ENCODE results near the gene HLA-DOA.

Gene HLA-DOA

GRCh38 chr6:33017018-33017417 is 7.6 kb upstream of the HLA-DOA start:
- DNase-seq (ENCODE audit: low read depth), result no peak

DNA sequence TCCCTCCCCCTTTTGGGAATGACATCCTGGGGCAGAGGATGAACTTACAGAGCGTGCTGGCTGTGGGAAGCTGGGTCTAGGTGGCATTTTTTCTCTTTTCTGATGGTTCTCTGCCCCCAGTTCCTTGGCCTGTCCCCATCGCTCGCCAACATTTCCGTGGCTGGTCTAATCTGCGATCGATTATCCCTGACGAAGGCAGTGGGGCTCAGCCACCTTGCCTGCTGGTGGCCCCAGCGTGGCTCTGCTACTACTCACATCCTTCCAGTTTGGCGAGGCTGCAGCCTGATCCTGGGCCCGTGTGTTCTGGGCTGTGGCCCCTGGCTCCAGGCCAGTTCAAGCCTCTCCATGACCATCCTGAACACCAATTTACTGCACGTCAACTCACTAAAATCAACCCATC is 6.4 kb upstream of the HLA-DOA start:
- DNase-seq (ENCODE audit: low read depth), result no peak

DNA sequence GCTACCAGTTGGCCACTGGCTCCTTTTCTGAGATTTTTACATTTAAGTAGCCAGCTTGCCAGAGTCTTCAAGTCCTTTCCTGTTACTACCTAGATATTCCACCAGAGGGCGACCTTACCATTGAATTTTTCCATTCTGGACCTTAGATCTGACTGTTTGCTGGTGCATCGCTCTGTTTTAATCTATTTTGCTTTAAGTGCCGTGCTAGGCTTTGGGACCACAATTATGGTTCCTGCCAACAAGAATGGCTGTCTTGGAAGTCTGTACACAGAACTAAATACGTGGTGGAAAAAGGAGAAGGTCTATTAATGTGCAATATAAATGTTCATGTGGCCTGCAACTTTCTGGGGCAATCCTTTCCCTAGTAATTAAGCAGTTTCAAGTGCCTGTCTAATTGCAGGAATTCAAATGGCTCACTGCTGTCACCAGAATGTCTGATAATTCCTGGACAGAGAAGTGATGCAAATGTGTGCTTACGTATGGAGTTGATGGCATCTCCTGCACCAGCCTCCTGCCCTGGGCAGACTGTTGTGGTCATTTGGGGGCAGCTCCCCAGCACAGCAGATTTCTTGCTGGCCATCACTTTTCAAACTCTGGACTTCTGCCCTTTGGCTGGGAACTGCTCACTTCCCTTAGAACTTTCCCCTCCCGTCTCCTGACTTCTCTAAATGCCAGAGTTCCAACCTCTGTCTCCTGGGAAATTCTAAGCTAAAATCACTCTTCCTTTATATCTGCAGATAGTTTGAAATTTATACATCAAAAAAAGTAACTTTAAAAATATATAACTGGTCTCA is 5.6 kb upstream of the HLA-DOA start:
- DNase-seq (ENCODE audit: low read depth), result peak; percentile 52

- no peak for DNase-seq (ENCODE audit: low read depth)
Measured at GRCh38 chr6:33013608-33014007, 4.2 kb upstream of the HLA-DOA start.

- no peak for DNase-seq (ENCODE audit: low read depth)
Measured at GRCh38 chr6:33010356-33010755, 965 bp upstream of the HLA-DOA start.

GRCh38 chr6:33007831-33008400 is 1.5 kb downstream of the HLA-DOA start:
- no peak for DNase-seq (ENCODE audit: low read depth)

GRCh38 chr6:33004940-33005339 is 4.5 kb downstream of the HLA-DOA start:
- DNase-seq (ENCODE audit: low read depth), result no peak

GRCh38 chr6:33001685-33002084 is 7.7 kb downstream of the HLA-DOA start:
- no peak for DNase-seq (ENCODE audit: low read depth)

GRCh38 chr6:33000055-33000454 is 9.3 kb downstream of the HLA-DOA start:
- no peak for DNase-seq (ENCODE audit: low read depth)

DNA sequence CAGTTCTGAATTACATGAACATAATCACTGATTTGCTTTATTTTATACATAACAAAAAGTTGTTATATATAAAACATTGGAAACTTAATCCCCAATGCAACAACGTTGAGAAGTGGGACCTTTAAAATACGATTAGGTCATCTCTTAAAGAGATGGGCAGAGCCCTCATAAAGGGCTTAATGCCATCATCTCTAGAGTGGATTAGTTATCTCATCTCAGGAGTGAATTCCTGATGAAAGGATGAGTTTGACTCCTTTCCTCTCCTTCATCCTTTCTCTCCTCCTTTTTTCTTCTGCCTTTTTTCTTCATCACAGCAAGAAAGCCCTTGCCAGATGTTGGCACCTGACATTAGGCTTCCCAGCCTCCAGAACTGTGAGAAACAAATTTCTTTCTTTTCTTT is 13.9 kb downstream of the HLA-DOA start:
- no peak for DNase-seq (ENCODE audit: low read depth)

DNA sequence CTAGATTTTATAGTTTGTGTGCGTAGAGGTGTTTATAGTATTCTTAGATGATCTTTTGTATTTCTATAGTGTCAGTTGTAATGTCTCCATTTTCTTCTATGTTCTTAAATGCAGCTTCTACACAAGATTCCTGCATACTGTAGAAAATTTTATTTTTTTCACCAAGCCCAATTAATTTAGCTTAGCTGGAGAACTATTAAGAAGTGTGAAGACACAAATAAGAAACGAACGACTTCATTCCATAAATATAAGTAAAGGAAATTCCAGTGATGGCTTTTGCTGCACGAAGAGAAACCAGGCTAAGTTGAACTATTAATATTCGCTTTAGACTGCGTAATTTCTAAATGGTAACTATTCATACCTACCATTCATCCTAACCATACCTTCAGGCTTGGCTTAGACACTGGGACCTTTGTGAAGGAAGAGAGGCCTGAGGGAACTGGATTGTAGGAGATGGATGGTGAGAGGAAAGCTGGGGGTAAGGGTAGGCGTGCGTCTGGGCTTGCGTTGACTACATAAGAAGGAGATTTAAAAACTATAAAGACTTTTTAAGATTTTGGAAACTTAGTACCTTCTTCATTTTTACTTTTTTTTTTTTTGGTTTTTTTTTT is 15.9 kb downstream of the HLA-DOA start:
- DNase-seq (ENCODE audit: low read depth), result no peak

- DNase-seq (ENCODE audit: low read depth), result no peak
Measured at GRCh38 chr6:32991972-32992371, 17.4 kb downstream of the HLA-DOA start.

GRCh38 chr6:32989368-32989767 is 20.0 kb downstream of the HLA-DOA start:
- DNase-seq (ENCODE audit: low read depth), result no peak

DNA sequence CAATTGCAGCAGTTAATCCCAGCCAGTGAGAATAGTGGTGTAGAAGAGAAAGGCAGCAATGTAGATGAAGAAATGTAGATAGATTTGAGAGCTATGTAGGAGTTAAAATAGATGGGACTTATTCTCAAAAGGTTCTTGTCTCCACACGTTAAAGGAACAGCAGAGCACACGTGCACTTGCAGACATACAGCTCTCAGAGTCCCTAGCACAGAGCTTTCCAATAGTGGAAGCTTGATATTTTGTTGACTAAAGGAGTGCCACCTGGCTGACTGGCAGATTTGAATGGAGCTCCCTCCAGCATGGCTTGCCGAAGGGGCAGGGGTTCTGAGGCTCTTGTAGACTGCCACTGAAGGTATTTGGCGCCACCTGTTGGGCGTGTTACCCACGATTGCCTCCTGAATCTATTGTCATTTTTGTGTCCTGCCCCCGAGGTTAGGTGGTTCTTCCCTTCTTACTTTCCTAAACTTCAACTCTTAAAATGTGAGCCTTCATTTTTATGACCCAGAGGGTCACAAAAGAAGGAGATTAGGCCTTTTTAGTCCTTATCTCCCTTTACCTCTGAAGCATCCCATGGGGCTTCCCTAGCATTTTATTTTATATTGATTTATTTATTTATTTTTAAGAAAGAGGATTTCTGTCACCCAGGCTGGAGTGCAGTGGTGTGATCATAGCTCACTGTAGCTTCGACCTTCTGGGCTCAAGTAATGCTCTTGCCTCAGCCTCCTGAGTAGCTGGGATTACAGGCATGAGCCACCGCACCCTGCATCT is 24.6 kb downstream of the HLA-DOA start:
- DNase-seq (ENCODE audit: low read depth), result peak; percentile 64

DNA sequence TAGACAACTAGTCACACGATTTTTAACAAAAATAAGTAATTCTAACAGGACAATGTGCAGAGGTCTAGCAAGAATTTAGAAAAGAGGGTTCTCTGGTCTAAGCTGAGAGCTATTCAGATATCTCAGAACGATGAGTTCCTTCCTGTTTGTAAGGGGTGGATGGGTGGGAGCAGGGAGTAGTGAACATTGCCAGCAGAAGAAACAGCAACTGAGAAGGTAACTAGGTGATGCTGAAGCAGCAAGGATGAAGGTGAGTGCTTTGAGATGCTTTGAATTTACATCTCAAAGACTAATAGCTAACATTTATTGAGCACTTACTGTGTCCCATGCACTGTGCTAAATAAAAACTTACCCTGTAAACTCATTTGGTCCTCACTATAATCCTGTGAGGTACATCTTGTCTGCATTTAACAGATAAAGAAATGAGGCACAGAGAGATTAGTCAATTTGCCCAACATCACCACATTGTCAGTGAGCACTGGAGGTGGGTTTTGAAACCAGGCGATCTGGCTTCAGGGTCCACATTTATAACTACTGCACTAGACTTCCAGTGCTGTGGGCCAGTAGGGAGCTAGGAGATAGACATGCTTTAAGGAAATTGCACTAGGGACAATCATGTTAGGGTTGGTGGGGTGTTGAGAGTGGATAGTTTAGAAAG is 25.3 kb downstream of the HLA-DOA start:
- DNase-seq (ENCODE audit: low read depth), result no peak

GRCh38 chr6:32983493-32983848 is 25.9 kb downstream of the HLA-DOA start:
- no peak for DNase-seq (ENCODE audit: low read depth)

GRCh38 chr6:32982702-32983492 is 26.5 kb downstream of the HLA-DOA start:
- DNase-seq (ENCODE audit: low read depth), result no peak

DNA sequence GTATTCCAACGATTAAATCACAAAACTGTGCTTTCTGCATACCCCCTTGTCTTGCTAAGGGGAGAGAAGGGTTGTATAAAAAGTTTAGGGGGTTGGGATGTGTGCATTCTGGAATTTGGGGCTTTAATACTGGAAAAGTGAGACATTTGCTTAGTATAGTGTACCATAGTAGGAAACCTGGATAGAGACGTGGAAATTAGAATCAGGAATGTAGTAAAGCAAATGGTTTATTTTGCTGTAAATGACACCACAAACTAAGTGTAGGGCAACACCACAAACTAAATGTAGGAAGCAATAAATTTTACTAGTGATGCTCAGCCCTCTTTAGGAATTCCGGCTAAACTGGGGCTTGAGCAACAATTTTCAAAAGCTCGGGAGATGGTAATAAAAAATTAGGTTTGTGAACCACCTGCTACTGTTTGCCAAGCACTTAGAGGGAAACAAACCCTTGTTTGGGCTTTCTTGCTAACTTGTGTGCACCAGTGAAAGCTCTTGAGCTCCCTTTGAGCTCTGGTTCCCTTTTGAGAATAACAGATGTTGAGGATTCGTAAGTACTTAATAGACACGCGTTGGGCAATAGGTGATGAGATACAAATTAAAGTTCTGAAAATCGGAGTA is 27.2 kb downstream of the HLA-DOA start:
- no peak for DNase-seq (ENCODE audit: low read depth)

DNA sequence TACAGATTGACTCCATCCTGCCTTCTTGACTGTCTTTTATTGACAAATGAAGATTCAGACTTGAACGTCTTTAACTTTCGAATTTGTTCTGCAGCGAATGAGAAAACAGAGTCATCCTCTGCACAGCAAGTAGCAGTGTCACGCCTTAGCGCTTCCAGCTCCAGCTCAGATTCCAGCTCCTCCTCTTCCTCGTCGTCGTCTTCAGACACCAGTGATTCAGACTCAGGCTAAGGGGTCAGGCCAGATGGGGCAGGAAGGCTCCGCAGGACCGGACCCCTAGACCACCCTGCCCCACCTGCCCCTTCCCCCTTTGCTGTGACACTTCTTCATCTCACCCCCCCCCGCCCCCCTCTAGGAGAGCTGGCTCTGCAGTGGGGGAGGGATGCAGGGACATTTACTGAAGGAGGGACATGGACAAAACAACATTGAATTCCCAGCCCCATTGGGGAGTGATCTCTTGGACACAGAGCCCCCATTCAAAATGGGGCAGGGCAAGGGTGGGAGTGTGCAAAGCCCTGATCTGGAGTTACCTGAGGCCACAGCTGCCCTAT is 28.8 kb downstream of the HLA-DOA start:
- DNase-seq (ENCODE audit: low read depth), result no peak

DNA sequence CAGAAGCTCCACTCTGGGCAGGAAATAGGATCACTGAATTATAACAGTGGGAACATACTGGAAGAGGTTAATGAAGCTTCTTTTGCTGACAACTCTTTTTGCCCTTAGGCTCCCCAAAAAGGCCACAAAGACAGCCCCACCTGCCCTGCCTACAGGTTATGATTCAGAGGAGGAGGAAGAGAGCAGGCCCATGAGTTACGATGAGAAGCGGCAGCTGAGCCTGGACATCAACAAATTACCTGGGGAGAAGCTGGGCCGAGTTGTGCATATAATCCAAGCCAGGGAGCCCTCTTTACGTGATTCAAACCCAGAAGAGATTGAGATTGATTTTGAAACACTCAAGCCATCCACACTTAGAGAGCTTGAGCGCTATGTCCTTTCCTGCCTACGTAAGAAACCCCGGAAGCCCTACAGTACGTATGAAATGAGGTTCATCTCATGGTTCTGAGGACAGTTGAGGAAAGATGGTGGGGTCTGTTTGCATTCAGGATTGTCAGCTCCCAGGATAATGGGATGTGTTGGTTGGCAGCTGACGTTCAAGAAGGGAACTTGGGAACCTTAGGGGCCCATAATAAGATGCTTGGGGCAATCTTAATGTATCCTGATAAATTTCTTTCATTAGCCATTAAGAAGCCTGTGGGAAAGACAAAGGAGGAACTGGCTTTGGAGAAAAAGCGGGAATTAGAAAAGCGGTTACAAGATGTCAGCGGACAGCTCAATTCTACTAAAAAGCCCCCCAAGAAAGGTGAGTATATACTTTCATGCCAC is 29.5 kb downstream of the HLA-DOA start:
- DNase-seq (ENCODE audit: low read depth), result no peak

Data from HS-27A (cell line).